ENCODE data around the gene SAA1.

GRCh38 chr11:18308242-18308641 is 42.2 kb downstream of the SAA1 start:
- TF ChIP-seq HBP1 (CRISPR knock-in tag; IDR thresholded peaks at IDR 0.05): no peak
- TF ChIP-seq, protein P1, sequence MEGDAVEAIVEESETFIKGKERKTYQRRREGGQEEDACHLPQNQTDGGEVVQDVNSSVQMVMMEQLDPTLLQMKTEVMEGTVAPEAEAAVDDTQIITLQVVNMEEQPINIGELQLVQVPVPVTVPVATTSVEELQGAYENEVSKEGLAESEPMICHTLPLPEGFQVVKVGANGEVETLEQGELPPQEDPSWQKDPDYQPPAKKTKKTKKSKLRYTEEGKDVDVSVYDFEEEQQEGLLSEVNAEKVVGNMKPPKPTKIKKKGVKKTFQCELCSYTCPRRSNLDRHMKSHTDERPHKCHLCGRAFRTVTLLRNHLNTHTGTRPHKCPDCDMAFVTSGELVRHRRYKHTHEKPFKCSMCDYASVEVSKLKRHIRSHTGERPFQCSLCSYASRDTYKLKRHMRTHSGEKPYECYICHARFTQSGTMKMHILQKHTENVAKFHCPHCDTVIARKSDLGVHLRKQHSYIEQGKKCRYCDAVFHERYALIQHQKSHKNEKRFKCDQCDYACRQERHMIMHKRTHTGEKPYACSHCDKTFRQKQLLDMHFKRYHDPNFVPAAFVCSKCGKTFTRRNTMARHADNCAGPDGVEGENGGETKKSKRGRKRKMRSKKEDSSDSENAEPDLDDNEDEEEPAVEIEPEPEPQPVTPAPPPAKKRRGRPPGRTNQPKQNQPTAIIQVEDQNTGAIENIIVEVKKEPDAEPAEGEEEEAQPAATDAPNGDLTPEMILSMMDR (IDR thresholded peaks at IDR 0.05 in 2 of 3, conservative IDR thresholded peaks at IDR 0.05 in 1 of 3; ENCODE audit: insufficient read depth in 2 of 3, low read depth in 1 of 3, low read length in 3 of 3): no peak

Data from K562 (cell line).